ENCODE measurements around the gene ABCB10.
"Not testable (repeated sequence)": the region's sequence is repeated elsewhere in the genome, so short reads cannot be mapped to it uniquely, and the experiment has no call there.

Gene ABCB10

DNA sequence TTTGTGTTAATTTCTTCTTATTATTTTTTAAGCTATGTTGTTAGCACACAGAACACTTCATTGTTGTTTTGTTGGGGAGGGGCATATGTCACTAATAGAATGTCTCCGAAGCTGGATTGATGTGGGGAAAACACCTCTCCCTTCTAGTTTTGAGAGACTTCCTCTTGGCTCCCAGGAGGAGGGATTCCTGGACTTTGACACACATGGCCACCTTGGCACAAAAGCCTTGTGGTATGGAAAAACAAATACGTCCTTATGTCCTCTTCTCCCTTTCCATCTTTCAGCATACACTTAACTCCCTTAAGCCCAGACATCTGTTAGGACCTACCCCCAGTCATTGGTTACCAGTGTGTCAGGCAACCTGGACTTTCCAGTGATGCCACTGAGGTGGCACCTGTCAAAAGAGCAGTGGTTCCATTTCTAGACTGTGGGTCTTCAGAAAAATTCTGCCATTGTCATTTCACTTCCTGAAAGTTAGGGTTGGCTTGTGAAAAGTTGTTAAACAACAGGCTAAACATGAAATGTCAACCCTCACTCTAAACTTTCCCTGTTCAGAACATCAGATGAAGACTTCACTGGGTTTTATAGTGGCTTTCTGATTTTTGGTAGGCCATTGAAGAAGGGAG is 12.5 kb upstream of the ABCB10 start:
- DNase-seq (ENCODE audit: low read depth): no peak

- no peak for DNase-seq (ENCODE audit: low read depth)
Measured at GRCh38 chr1:229570305-229570704, 11.8 kb upstream of the ABCB10 start.

DNA sequence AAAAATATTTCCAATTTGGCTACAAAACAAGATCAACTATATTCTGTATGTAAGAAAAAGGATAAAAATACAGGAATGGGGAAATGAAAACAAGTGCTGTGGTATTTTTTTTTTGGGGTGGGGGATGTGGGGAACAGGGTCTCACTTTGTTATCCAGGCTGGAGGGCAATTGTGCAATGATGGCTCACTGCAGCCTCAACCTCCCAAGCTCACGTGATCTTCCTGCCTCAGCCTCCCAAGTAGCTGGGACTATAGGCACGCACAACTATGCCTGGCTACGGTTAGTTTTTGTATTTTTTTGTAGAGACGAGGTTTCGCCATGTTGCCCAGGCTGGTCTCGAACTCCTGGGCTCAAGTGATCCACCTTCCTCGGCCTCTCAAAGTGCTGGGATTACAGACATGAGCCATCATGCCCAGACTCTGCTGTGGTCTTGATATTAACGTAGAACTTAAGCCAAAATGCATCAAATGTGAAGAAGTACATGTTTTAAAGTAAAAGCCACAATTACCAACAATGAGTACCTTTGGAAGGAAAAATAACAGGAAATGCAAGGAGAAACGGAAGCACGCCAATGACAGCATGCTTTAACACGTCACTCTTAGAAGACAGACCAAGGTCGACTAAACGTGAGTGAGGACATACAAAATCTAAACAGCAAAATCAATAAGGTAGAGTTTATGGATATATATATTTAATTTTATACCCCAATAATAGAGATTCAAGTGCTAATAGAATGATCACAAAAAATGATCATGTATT is 8.8 kb upstream of the ABCB10 start:
- DNase-seq (ENCODE audit: low read depth): no peak

GRCh38 chr1:229563701-229564100 is 5.2 kb upstream of the ABCB10 start:
- DNase-seq (ENCODE audit: low read depth): no peak

DNA sequence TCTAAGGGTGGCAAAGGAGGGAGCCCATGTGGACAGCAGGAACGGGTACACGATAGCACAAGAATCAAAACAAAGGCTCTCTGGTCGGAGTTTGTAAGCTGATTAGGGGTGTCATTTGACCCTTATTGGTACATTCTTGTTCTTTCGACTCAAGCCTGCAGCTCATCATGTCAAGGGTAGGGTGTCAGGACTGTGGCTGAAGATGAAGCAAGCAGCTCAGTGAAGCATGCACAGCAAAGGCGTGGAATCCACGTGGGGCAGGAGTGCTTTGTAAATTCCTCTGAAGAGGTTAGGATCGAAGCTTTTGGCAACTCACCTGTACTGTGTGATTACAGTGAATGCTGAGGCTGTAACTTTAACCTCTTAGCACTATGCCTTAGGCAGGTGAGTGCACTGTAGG is 4.7 kb upstream of the ABCB10 start:
- no peak for DNase-seq (ENCODE audit: low read depth)

- no peak for DNase-seq (ENCODE audit: low read depth)
Measured at GRCh38 chr1:229562686-229563085, 4.2 kb upstream of the ABCB10 start.

- no peak for DNase-seq (ENCODE audit: low read depth)
Measured at GRCh38 chr1:229561141-229561540, 2.6 kb upstream of the ABCB10 start.

- DNase-seq (ENCODE audit: low read depth): not testable (repeated sequence)
Measured at GRCh38 chr1:229560124-229560523, 1.6 kb upstream of the ABCB10 start.

DNA sequence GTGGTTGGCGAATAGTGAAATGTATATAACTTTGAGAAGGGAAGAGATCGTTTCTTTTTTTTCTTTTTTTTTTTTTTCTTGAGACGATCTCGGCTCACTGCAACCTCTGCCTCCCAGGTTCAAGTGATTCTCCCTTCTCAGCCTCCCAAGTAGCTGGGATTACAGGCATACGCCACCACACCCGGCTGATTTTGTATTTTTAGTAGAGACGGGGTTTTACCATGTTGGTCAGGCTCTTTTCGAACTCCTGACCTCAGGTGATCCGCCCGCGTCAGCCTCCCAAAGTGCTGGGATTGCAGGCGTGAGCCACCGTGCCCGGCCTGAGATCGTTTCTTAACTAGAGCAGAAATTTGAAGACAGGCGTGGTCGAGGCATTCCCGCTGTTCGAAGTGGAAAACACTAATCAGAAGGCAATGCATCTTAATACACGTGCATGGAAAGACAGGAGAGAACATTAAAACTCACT is 862 bp upstream of the ABCB10 start:
- not testable (repeated sequence) for DNase-seq (ENCODE audit: low read depth)

GRCh38 chr1:229557913-229558414 is 543 bp downstream of the ABCB10 start:
- no peak for DNase-seq (ENCODE audit: low read depth)

- DNase-seq (ENCODE audit: low read depth): no peak
Measured at GRCh38 chr1:229557200-229557850, 1.2 kb downstream of the ABCB10 start.

DNA sequence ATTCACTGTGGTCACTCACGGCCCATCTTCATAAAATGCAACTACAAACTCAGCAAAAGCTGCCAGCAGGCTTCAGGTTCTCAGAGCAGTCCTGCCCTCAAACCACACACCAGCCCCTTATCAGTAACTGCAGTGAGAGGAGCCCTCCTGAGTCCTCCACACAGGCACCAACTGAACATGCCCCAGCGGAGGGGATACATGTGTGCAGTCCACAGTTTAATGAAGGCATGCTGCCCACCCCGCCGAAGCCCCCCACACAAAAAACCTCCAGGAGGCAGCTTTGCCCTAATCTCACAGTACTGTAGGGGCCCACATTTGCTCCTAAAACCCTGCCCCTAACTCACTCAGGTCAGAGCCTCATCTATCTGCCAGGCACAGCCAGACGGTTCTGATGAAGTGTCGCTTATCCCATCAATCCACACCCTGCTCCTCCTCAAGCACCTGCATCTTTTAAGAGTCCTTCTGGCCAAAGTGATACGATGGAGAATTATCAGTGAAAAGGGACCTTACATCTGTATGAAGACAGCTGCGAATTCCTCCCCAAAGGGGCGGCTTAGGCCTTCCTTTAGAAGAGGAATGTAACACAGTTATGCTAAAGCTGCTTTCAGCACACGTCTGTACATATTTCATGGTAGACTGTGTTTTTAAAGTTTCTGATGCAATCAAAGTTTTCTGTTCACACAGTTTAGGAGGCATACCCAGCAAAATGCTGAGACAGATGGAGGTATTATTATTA is 3.5 kb downstream of the ABCB10 start:
- DNase-seq (ENCODE audit: low read depth): no peak

GRCh38 chr1:229553621-229554130 is 4.8 kb downstream of the ABCB10 start:
- DNase-seq (ENCODE audit: low read depth): no peak

DNA sequence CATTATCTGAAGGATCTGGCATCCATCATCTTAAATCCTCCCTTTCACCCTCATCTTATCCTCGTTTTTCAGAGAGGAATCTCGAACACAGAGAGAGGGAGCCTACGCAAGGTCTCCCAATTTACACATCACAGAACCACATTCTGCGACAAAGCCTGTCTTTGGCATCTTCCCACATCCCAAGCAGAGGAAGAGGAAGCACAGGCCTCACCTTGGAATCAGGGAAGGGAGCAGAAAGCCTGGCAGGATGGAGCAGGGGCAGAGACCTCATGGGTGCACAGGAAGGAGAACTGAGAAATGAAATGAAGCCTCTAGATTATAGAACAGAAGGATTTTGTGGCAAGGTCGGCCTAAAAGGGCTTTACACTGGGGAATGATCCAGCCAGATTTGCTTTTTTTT is 5.8 kb downstream of the ABCB10 start:
- no peak for DNase-seq (ENCODE audit: low read depth)

DNA sequence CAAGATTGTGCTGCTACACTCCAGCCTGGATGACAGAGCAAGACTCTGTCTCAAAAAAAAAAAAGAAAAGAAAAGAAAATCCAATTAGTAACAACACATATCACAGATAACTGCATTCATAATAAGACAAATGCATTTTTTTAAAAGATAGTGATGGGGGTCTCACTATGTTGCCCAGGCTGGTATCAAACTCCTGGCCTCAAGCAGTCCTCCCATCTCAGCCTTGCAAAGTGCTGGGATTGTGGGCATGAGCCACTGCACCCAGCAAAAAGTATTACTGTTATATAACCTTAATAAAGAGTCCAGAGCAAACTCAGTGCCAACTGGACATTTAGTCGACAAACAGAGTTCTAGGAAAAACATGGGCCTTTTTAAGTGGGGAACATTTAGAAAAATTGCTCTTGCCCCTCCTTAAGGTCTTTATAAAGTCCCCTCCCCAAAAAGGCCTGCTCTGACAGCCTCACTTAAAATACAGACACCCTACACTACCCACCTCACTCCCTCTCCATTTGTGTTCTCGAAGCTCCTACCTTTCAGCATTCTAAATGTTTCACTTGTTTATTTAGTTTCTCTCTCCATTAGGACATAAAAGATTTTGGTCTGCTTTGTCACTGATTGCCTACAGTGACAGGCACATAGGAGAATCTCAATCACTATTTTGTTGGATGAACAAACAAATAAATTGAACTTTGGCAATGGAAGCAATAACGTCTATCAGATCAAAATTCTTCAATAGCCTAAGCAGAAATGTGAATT is 7.5 kb downstream of the ABCB10 start:
- no peak for DNase-seq (ENCODE audit: low read depth)

GRCh38 chr1:229547542-229547941 is 11.0 kb downstream of the ABCB10 start:
- no peak for DNase-seq (ENCODE audit: low read depth)

- no peak for DNase-seq (ENCODE audit: low read depth)
Measured at GRCh38 chr1:229544587-229544986, 13.9 kb downstream of the ABCB10 start.

GRCh38 chr1:229539863-229540506 is 18.5 kb downstream of the ABCB10 start:
- no peak for DNase-seq (ENCODE audit: low read depth)

DNA sequence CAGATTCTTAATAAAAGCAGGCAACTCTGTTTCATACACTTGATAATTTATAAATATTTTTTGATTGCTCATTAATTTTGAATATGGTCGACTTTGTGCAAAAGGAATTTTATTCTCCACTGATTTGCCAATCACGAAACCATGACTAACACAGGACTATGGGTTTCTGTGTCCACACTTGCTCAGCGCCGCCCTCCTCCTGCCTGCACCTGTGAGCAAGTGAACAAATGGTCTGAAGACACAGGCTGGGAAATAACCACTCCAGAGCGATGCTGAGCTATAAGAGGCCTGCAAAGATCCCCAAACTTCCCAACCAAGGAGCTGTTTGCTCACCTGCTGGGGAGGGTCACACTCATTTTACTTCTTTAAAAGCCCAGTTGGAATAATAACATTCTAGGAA is 19.6 kb downstream of the ABCB10 start:
- DNase-seq (ENCODE audit: low read depth): no peak

- DNase-seq (ENCODE audit: low read depth): no peak
Measured at GRCh38 chr1:229537894-229538293, 20.6 kb downstream of the ABCB10 start.

DNA sequence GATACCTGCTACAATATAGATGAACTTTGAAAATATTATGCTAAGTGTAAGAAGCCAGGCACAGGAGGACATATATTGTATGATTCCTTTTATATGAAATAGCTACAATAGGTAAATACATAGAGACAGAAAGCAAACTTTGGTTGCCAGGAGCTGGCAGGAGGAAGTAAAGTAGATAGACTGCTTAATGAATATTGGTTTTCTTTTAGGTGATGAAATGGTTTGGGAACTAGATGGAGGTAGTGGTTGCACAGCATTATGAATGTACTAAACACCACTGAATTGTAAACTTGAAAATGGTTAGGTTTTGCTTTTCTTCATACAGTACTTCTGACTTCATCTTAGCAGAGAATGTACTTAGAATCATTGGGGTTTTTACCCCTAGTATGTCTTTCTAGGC is 21.5 kb downstream of the ABCB10 start:
- DNase-seq (ENCODE audit: low read depth): no peak
